Measurements from ENCODE around the gene AMH. TPM values are rescaled to one million over a fixed set of nuclear protein-coding genes. Genes with fewer than 3 reads are reported as not detected.
A peak's percentile ranks its signal among the peaks of the same experiment; 100 is the strongest.
"Not testable (repeated sequence)": the region's sequence is repeated elsewhere in the genome, so short reads cannot be mapped to it uniquely, and the experiment has no call there.

Gene AMH
- total RNA-seq, 3 donors from 2014 or later: 2.5 to 3.9 TPM; not detected in 1

DNA sequence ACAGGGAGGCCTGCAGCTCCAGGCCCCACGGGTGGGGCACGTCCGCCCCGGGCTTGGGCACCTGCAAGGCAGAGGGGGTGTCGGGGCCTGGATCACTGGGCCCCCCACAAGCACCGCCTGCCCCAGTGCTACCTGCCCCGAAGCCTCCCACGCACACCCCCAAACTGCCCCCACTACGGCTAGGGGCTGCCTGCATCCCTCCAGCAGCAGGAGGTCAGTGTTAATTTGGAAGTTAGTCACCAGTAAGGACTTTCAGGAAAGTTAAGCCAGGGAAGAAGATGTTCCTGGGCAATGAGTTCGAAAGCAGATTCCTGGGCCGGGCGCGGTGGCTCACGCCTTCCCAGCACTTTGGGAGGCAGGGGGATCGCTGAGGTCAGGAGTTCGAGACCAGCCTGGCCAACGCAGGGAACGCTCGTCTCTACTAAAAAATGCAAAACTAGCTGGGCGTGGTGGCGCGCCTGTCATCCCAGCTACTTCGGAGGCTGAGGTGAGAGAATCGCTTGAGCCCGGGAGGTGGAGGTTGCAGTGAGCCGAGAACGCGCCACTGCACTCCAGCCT is 27.4 kb downstream of the AMH start:
- H3K9me3 ChIP-seq: no peaks in the 10 kb centered on the region
- intact Hi-C loops (cut with DNase I; ENCODE audit: low total_unique reads): loop anchor here (5.0 to 10.0 kb wide), 2 partner anchors 112 to 384 kb away; partner anchors contain the start of gene DOT1L
- peaks cover 17 to 20% of the 10 kb centered on the region in 2 donors for H3K4me1 ChIP-seq
- no peak for TF ChIP-seq POLR2AphosphoS5 (IDR thresholded peaks at IDR 0.05)
- TF ChIP-seq POLR2A (IDR thresholded peaks at IDR 0.05): no peak
- TF ChIP-seq, protein P1, sequence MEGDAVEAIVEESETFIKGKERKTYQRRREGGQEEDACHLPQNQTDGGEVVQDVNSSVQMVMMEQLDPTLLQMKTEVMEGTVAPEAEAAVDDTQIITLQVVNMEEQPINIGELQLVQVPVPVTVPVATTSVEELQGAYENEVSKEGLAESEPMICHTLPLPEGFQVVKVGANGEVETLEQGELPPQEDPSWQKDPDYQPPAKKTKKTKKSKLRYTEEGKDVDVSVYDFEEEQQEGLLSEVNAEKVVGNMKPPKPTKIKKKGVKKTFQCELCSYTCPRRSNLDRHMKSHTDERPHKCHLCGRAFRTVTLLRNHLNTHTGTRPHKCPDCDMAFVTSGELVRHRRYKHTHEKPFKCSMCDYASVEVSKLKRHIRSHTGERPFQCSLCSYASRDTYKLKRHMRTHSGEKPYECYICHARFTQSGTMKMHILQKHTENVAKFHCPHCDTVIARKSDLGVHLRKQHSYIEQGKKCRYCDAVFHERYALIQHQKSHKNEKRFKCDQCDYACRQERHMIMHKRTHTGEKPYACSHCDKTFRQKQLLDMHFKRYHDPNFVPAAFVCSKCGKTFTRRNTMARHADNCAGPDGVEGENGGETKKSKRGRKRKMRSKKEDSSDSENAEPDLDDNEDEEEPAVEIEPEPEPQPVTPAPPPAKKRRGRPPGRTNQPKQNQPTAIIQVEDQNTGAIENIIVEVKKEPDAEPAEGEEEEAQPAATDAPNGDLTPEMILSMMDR (IDR thresholded peaks at IDR 0.05): no peak
- H3K27me3 ChIP-seq: no peaks in the 10 kb centered on the region
- no peak for DNase-seq (ENCODE audit: low spot score in 2 of 2)
- no peaks in the 10 kb centered on the region for H3K36me3 ChIP-seq
- no peak overlapping the region for H3K27ac ChIP-seq
- no peak overlapping the region for H3K4me3 ChIP-seq

DNA sequence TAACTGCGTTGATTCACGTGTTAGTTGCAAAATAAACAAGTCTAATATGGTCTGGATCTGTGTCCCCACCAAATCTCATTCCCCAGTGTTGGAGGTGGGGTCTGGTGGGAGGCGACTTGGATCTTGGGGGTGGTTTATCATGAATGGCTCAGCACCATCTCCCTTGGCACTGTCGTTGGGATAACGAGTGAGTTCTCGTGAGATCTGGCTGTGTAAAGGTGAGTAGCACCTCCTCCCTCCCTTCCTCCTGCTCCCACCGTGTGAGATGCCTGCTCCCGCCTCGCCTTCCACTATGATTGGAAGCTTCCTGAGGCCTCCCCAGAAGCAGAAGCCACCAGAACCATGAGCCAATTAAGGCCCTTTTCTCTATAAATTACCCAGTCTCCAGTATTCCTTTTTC is 28.0 kb downstream of the AMH start:
- intact Hi-C loops (cut with DNase I; ENCODE audit: low total_unique reads): loop anchor here (5.0 to 10.0 kb wide), 2 partner anchors 112 to 385 kb away; partner anchors contain the start of gene DOT1L
- Histone ChIP-seq H3K9me3 (no peaks in the 10 kb centered on the region), H3K36me3 (no peaks in the 10 kb centered on the region), H3K27ac (no peak overlapping the region), H3K27me3 (no peaks in the 10 kb centered on the region), H3K4me1 (peaks cover 15% of the 10 kb centered on the region in 2 donors), H3K4me3 (no peak overlapping the region)
- no peak for DNase-seq (ENCODE audit: low spot score in 2 of 2)
- TF ChIP-seq, protein P1 (IDR thresholded peaks at IDR 0.05): no peak
- TF ChIP-seq POLR2AphosphoS5 (IDR thresholded peaks at IDR 0.05) (no peak), POLR2A (IDR thresholded peaks at IDR 0.05) (no peak)

DNA sequence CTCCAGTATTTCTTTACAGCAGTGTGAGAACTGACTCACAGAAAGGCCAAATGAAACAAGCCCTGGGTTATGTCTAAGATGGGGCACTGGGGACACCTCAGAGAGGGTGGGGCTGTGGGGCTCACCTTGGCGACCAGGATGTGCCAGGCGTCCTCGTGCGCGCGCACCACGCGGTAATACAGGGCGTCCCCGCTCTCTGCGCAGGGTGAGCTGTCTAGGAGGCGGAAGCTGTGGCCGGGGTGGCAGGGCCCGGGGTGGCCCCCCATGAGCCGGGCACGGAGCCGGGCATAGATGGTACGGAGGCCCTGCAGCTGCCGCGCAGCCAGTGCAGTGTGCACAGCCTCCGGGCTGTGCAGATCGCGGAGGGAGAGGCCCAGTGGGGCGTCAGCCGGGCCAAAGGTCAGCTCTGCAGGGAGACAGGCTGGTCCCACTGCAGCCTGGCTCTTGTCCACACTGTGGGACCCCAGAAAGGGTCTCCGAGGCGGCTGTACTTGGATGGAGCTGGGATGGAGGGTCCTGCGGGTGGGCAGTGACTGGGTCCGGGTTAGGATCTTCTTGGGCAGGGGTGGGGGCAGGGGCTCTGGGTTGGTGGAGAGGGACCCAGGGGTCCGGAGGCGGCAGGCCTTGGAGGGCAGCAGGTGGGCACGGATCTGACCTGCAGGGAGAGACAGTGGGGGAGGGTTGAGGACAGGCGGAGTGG is 29.5 kb downstream of the AMH start:
- no peak for DNase-seq (ENCODE audit: low spot score in 2 of 2)
- intact Hi-C loops (cut with DNase I; ENCODE audit: low total_unique reads): loop anchor here (5.0 to 10.0 kb wide), 2 partner anchors 114 to 386 kb away; partner anchors contain the start of gene DOT1L
- H3K27ac ChIP-seq: no peak overlapping the region
- no peaks in the 10 kb centered on the region for H3K27me3 ChIP-seq
- H3K9me3 ChIP-seq: no peaks in the 10 kb centered on the region
- no peaks in the 10 kb centered on the region for H3K36me3 ChIP-seq
- H3K4me3 ChIP-seq: no peak overlapping the region
- H3K4me1 ChIP-seq: peaks cover 8 to 11% of the 10 kb centered on the region in 2 donors
- TF ChIP-seq, protein P1 (IDR thresholded peaks at IDR 0.05): no peak
- no peak for TF ChIP-seq POLR2AphosphoS5 (IDR thresholded peaks at IDR 0.05)
- TF ChIP-seq POLR2A (IDR thresholded peaks at IDR 0.05): no peak

DNA sequence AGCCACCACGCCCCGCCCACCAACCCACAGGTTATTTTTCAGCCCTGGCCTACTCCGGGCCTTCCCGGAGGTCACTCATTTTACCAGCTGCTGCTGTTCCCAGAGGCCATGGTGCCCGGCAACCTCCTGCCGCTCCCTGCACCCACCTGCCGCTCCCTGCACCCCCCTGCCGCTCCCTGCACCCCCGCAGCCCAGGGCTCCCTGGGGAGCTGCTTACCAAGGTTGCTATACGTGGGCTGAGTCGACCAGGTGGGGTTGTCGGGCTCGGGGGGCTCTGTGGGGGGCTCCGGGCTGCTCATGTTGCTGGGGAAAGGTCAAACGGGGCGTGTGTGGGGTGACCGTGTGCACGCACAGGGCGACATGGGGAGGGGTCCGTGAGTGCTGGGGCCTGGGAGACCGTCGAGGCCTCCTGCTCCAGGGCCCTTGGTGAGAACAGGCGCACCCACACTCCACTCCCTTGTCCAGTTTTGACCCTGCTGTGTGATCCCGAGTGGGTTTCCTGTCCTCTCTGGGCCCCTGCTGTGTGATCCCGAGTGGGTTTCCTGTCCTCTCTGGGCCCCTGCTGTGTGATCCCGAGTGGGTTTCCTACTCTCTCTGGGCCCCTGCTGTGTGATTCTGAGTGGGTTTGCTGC is 31.6 kb downstream of the AMH start:
- H3K27me3 ChIP-seq: no peaks in the 10 kb centered on the region
- no peak overlapping the region for H3K27ac ChIP-seq
- intact Hi-C loops (cut with DNase I; ENCODE audit: low total_unique reads): no loop called here

DNA sequence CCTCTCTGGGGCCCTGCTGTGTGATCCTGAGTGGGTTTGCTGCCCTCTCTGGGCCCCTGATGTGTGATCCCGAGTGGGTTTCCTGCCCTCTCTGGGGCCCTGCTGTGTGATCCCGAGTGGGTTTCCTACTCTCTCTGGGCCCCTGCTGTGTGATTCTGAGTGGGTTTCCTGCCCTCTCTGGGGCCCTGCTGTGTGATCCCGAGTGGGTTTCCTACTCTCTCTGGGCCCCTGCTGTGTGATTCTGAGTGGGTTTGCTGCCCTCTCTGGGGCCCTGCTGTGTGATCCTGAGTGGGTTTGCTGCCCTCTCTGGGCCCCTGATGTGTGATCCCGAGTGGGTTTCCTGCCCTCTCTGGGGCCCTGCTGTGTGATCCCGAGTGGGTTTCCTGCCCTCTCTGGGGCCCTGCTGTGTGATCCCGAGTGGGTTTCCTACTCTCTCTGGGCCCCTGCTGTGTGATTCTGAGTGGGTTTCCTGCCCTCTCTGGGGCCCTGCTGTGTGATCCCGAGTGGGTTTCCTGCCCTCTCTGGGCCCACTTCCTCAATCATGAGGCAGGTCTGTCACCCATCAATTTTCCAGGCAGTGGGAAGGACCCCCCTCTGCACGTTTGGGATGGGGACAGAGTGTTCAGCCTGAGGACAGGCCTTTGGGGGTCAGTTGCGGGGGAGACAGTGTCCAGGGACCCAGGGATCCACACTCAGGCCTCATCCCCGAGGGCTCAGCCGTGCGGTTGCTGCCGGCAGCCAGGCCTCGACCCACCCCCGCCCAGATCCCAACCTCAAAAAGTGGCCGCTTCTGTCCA is 32.3 kb downstream of the AMH start:
- H3K27ac ChIP-seq; H3K36me3 ChIP-seq; H3K9me3 ChIP-seq; H3K27me3 ChIP-seq; H3K4me1 ChIP-seq; DNase-seq (ENCODE audit: low spot score in 2 of 2); intact Hi-C loops (cut with DNase I; ENCODE audit: low total_unique reads): not testable (repeated sequence)
- peak overlapping the region; percentile 31 to 55 (median 38) for H3K4me3 ChIP-seq

More for the DNA sequence above, 31.6 kb downstream of the AMH start:
- TF ChIP-seq POLR2AphosphoS5 (IDR thresholded peaks at IDR 0.05): no peak
- no peak for TF ChIP-seq POLR2A (IDR thresholded peaks at IDR 0.05)
- TF ChIP-seq, protein P1 (IDR thresholded peaks at IDR 0.05): no peak
- no peaks in the 10 kb centered on the region for H3K36me3 ChIP-seq
- H3K9me3 ChIP-seq: no peaks in the 10 kb centered on the region
- no peak for DNase-seq (ENCODE audit: low spot score in 2 of 2)
- peaks cover 0 to 2% of the 10 kb centered on the region in 2 donors for H3K4me1 ChIP-seq
- no peak overlapping the region for H3K4me3 ChIP-seq
